ENCODE data around the gene TEAD4.

DNA sequence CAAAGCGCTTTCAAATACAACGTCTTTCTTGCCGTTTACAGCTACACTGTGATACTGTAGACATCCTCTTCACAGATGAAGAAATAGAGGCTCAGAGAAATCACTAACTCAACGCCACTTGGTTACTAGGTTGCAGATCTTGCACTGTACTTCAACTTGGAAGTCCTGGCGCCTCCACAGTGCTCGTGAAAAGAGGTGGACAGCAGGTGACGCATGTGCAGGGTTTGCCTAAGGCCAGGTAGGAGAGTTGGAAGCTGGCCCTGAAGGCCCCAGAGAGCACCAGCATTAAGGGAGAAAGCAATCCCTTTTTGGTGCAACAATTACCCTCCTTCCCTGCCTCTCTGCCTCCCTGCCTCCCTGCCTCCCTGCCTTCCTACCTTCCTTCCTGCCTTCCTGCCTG, 95.2 kb downstream of the TEAD4 start:
- TF ChIP-seq, protein P1, sequence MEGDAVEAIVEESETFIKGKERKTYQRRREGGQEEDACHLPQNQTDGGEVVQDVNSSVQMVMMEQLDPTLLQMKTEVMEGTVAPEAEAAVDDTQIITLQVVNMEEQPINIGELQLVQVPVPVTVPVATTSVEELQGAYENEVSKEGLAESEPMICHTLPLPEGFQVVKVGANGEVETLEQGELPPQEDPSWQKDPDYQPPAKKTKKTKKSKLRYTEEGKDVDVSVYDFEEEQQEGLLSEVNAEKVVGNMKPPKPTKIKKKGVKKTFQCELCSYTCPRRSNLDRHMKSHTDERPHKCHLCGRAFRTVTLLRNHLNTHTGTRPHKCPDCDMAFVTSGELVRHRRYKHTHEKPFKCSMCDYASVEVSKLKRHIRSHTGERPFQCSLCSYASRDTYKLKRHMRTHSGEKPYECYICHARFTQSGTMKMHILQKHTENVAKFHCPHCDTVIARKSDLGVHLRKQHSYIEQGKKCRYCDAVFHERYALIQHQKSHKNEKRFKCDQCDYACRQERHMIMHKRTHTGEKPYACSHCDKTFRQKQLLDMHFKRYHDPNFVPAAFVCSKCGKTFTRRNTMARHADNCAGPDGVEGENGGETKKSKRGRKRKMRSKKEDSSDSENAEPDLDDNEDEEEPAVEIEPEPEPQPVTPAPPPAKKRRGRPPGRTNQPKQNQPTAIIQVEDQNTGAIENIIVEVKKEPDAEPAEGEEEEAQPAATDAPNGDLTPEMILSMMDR (conservative IDR thresholded peaks at IDR 0.05 in 1 of 2, IDR thresholded peaks at IDR 0.05 in 1 of 2; ENCODE audit: extremely low read depth in 1 of 2, insufficient read depth in 1 of 2, low read depth in 1 of 2, low read length in 2 of 2), result no peak
- TF ChIP-seq EZH2 (IDR thresholded peaks at IDR 0.05; ENCODE audit: borderline replicate concordance, low read length), result no peak

Measured in mammary epithelial cell (primary cell).